GM12891 (cell line): Measurements from ENCODE around the gene AMHR2.

Experiments
- POLR2A ChIP-seq: IDR thresholded peaks from 2 replicates; pipeline ENCODE4 v1.6.1; 2011; ENCODE audit warnings: low read depth, low read length, control low read depth
- POLR2AphosphoS5 ChIP-seq: IDR thresholded peaks from 2 replicates; pipeline ENCODE4 v1.6.1; 2011; ENCODE audit warnings: low read depth, low read length, control low read depth
- POU2F2 ChIP-seq: IDR thresholded peaks from 2 replicates; pipeline ENCODE4 v1.6.1; 2011; ENCODE audit warnings: low read depth, mild to moderate bottlenecking, control low read depth, low read length, moderate library complexity
- SPI1 ChIP-seq: IDR thresholded peaks from 2 replicates; pipeline ENCODE4 v1.6.1; 2011; ENCODE audit warnings: low read depth, low read length, control low read depth
- TAF1 ChIP-seq: IDR thresholded peaks from 2 replicates; pipeline ENCODE4 v1.6.1; 2011; ENCODE audit warnings: low read depth, low read length, control low read depth

- TF ChIP-seq POLR2AphosphoS5 (no peak), TAF1 (no peak), POLR2A (no peak), SPI1 (no peak), POU2F2 (no peak)
These were observed 27.3 kb downstream of the AMHR2 start for GRCh38 chr12:53450936-53451335.
